HG02970 (cell line): Measurements from ENCODE around the gene SIGLECL1.

Experiments
- ATAC-seq: cut with Tn5 transposase; IDR thresholded peaks from one replicate; pipeline ENCODE4 v1.9.1; 2021; ENCODE audit warnings: mild to moderate bottlenecking, moderate library complexity, moderate number of reproducible peaks; ENCODE audit not compliant: unreplicated experiment, low FRiP score

Gene SIGLECL1

GRCh38 chr19:51294977-51295375 is 44.1 kb downstream of the SIGLECL1 start:
- no peak for ATAC-seq

- ATAC-seq = no peak
These were observed 44.7 kb downstream of the SIGLECL1 start for GRCh38 chr19:51295382-51296126.

GRCh38 chr19:51296336-51297093 is 45.6 kb downstream of the SIGLECL1 start:
- ATAC-seq = no peak

- no peak for ATAC-seq
These were observed 46.5 kb downstream of the SIGLECL1 start for GRCh38 chr19:51297406-51297805.

GRCh38 chr19:51301266-51301665 is 50.4 kb downstream of the SIGLECL1 start:
- no peak for ATAC-seq

GRCh38 chr19:51305479-51305878 is 54.6 kb downstream of the SIGLECL1 start:
- ATAC-seq = no peak

- no peak for ATAC-seq
These were observed 60.7 kb downstream of the SIGLECL1 start, which contains the start of gene IGLON5 for GRCh38 chr19:51311351-51312257. IGLON5 (plus strand) TSS chr19:51311644; CDS start chr19:51311848, 204 bp downstream.

- ATAC-seq = no peak
These were observed 65.8 kb downstream of the SIGLECL1 start for GRCh38 chr19:51316688-51317087.

GRCh38 chr19:51317376-51317775 is 66.5 kb downstream of the SIGLECL1 start:
- ATAC-seq = no peak

GRCh38 chr19:51317968-51318367 is 67.1 kb downstream of the SIGLECL1 start:
- ATAC-seq = no peak
